22Rv1 (cell line): ENCODE results near the gene SLC24A4.

Source experiments
- CTCF ChIP-seq: fragments of 450-650 bp; IDR thresholded peaks from 2 replicates; pipeline ENCODE4 v1.5.1; 2017; ENCODE audit warnings: mild to moderate bottlenecking
- ZFX ChIP-seq: fragments of 450-650 bp; IDR thresholded peaks from 2 replicates; pipeline ENCODE4 v1.6.1; 2017; ENCODE audit warnings: antibody characterized with exemption, borderline replicate concordance

- TF ChIP-seq CTCF: no peak
- TF ChIP-seq ZFX: no peak
Observed at GRCh38 chr14:92323011-92323915, at the start of gene SLC24A4.
